IPS DF 6.9 (cell line): ENCODE data around the gene NR2C2.

Experiments used
- DNase-seq: peaks from one replicate; pipeline ENCODE4 v3.0.0-alpha.2; 2013; ENCODE audit warnings: low read depth, low spot score
- H3K27ac ChIP-seq: one replicate; pipeline ENCODE4 v1.5.1; 2013; ENCODE audit warnings: low read length, control low read depth
- H3K27me3 ChIP-seq: 2 replicates; pipeline ENCODE4 v1.6.1; 2013; ENCODE audit warnings: mild to moderate bottlenecking, low read length; ENCODE audit not compliant: control insufficient read depth, insufficient read depth
- H3K36me3 ChIP-seq: 2 replicates; pipeline ENCODE4 v1.6.1; 2013; ENCODE audit warnings: low read length; ENCODE audit not compliant: control insufficient read depth, insufficient read depth
- H3K4me1 ChIP-seq: 2 replicates; pipeline ENCODE4 v1.6.1; 2013; ENCODE audit warnings: low read length; ENCODE audit not compliant: control insufficient read depth, insufficient read depth
- H3K4me3 ChIP-seq: 2 replicates; pipeline ENCODE4 v1.5.1; 2013; ENCODE audit warnings: mild to moderate bottlenecking, low read length
- H3K9me3 ChIP-seq: 2 replicates; pipeline ENCODE4 v1.6.1; 2013; ENCODE audit warnings: low read length, inconsistent platforms; ENCODE audit not compliant: control insufficient read depth, insufficient read depth
- WGBS: extraction: QIAGEN DNeasy Blood & Tissue Kit; methylation state at CpG from one replicate; pipeline ENCODE4 v1.1.7; 2013; ENCODE audit warnings: mixed read lengths, missing lambda C conversion rate; ENCODE audit not compliant: insufficient read length, insufficient coverage; 5-methylcytosine and 5-hydroxymethylcytosine counted together

NR2C2 gene

DNA sequence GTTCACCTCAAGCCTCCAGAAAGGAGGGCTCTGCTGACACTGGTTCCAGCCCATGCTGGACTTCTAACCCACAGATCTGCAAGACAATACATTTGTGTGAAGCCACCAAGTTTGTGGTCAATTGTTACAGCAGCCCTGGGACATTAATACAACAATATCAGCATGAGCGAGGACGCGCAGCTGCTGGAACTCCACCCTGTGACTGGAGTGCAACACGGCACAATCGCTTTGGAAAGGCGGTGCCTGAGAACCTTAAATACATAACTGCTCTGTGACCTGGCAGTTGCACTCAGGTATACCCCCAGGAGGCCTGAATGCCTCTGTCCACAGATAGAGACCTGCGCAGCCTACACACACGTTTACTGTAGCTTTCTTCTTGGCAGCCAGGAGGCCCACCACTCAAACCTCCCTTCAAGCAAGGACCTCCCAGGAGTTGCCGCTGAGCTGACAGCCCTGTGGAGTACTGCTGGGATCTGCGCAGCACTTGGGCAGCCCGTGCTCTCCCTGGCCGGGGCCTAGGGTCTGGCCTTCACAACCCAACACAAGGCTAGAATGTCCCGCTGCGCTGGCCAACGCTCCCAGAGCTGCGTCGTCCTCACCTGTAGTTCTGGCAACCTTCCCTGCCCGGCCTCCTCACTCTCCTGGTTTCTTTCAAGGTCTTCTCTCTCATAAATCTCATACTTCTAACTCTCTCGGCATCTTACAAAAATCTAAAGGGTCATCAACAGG is 109.5 kb downstream of the NR2C2 start:
- Histone ChIP-seq H3K9me3 (no peaks in the 10 kb centered on the region), H3K4me3 (no peak overlapping the region), H3K27ac (no peak overlapping the region), H3K27me3 (no peaks in the 10 kb centered on the region), H3K36me3 (peaks cover 18% of the 10 kb centered on the region; the same call in 1 of the 2 replicates), H3K4me1 (no peaks in the 10 kb centered on the region)
- no CpG with 5 or more reads among the region's 19 CpGs for WGBS
- no peak for DNase-seq

DNA sequence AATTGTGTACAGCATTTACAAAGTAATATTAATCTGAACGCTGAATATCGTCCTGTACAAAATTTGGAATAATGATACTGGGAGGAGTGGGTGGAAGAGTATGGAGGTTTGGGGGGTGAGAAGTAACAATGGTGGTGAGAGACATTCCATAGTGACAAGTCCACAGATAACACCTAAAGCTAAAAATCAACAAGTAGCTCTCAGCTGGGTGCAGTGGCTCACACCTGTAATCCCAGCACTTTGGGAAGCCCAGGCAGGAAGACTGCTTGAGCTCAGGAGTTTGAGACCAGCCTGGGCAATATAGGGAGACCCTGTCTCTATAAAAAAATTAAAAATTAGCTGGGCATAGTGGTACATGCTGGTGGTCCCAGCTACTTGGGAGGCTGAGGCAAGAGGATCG is 112.6 kb downstream of the NR2C2 start:
- no peak for DNase-seq
- H3K27me3 ChIP-seq = no peaks in the 10 kb centered on the region
- WGBS = no CpG with 5 or more reads among the region's 3 CpGs

DNA sequence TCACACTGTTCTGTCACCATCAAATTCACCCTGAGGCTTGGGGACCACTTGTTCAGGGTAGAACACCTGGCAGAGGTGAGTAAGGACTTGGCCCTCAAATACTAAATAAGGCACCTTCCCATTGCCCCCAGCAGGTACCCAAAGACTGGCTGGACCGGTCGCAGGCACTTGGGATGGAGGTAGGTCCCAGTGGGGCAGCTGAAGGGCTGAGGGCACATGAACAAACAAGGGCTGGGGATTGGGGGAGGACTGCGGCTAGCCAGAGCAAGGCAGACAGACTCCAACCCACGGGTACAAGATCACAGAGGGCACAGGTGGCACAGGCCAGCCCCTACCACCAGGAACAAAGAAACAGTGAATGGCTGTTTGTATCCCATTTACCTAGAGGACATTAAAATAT is 115.9 kb downstream of the NR2C2 start:
- H3K27me3 ChIP-seq = no peaks in the 10 kb centered on the region
- WGBS = no CpG with 5 or more reads among the region's 4 CpGs
- H3K4me1 ChIP-seq = no peaks in the 10 kb centered on the region; the same call in 1 of the 2 replicates
- peaks cover 7% of the 10 kb centered on the region; the same call in 1 of the 2 replicates for H3K36me3 ChIP-seq
- DNase-seq = no peak
- no peak overlapping the region for H3K27ac ChIP-seq
- no peaks in the 10 kb centered on the region for H3K9me3 ChIP-seq
- H3K4me3 ChIP-seq = no peak overlapping the region

More for the DNA sequence above, 112.6 kb downstream of the NR2C2 start:
- Histone ChIP-seq H3K36me3 (peaks cover 11% of the 10 kb centered on the region; the same call in 1 of the 2 replicates), H3K9me3 (no peaks in the 10 kb centered on the region), H3K27ac (no peak overlapping the region), H3K4me1 (no peaks in the 10 kb centered on the region; the same call in 1 of the 2 replicates), H3K4me3 (no peak overlapping the region)

DNA sequence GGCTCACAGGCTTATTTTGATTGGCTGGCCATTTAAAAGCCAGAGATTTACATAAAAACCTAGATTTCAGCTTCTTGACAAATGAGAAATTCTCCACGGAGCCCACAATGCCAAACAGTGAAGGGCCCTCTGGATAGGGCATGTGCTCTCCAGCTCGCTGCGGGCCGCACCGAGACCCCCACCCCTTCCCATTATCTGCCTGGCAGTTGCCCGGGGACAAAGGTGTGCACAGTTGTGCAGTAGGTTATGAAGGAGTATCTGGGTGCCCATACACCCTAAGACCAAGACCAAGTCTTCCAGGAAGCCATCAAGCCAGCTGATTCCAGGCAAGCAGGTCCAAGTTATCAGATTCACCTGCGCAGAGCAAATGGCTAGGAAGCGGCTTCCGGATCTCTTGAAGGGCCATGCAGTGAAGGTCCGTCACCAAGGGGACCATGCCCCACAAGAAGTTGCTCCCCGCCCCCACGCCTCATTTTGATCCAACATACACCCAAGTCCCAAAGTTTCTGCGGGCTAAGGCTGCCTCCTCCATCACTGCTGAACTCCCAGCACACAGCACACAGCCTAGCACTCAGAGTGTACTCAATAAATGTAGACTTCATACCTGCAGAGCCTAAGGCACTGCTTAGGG is 116.4 kb downstream of the NR2C2 start:
- Histone ChIP-seq H3K27me3 (no peaks in the 10 kb centered on the region), H3K4me3 (peak overlapping the region; percentile 59; the same call in 1 of the 2 replicates), H3K4me1 (no peaks in the 10 kb centered on the region; the same call in 1 of the 2 replicates), H3K9me3 (no peaks in the 10 kb centered on the region), H3K36me3 (peaks cover 5% of the 10 kb centered on the region; the same call in 1 of the 2 replicates), H3K27ac (no peak overlapping the region)
- no peak for DNase-seq
- no CpG with 5 or more reads among the region's 13 CpGs for WGBS

DNA sequence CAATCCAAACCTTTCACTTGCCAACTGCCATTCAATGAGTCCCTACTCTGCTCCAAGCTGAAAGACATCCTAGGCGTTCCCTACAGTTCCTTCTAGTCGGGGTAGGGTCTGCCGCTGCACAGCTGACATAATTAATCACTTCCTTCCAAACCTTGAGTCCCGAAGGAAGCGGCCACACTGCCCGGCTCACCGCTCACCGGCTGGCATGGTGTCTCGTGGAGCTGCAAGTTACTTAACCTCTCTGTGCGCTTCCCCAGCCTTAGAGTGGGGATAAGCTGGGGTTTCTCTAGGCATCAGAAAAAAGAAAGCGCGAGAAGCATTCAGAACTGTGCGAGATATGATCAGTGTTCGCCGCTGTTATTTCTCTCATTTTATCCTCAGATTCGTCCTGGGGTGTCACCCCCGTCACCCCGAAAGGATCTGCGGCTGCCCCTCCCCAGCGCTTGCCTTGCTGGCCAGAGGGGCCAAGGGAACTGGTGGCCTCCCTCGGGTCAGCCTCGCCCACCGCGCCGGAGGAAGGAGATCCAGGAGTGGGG is 117.0 kb downstream of the NR2C2 start:
- no peaks in the 10 kb centered on the region; the same call in 1 of the 2 replicates for H3K4me1 ChIP-seq
- no peaks in the 10 kb centered on the region for H3K9me3 ChIP-seq
- H3K4me3 ChIP-seq = peak overlapping the region; percentile 59
- WGBS = no CpG with 5 or more reads among the region's 25 CpGs
- H3K27me3 ChIP-seq = no peaks in the 10 kb centered on the region
- no peaks in the 10 kb centered on the region for H3K36me3 ChIP-seq
- DNase-seq = no peak
- no peak overlapping the region for H3K27ac ChIP-seq

DNA sequence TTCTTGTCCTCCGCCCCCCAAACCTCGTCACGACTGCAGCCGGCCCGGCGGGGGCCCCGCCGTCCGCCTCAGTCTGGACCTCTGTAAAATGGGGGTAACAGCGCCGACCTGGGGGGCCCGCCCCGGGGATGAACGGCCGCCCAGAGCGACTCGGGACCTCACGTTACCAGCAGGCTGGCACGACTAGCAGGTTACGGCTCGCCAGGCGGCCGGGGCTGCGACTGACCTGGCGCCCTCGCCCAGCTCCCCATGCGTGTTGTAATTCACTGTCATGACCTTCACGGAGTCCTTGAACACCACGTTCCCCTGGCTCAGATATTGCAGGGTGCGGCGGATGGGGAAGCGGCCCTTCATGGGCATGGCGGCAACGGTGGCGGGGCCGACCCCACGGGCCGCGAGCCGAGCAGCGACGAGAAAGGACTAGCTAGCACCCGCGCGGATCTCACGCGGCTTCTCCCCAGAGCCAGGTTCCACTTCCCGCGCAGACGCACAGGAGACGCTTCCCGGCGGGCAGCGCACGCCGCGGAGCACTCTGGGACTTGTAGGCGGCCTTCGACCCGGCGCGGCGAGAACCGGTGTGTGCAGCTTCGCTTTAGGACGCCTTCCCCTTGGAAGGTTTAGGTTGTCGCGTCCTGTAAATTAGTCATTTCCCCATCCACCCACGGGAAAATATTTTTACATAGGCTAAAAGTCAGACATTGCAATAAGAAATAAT is 117.6 kb downstream of the NR2C2 start, which contains the start of gene MRPS25:
Gene MRPS25 (minus strand): TSS at position 481 of the 715 bp plus-strand sequence. CDS start 121 bp downstream, at position 360.
- WGBS = no CpG with 5 or more reads among the region's 69 CpGs
- Histone ChIP-seq H3K36me3 (no peaks in the 10 kb centered on the region), H3K4me1 (no peaks in the 10 kb centered on the region; the same call in 1 of the 2 replicates), H3K9me3 (no peaks in the 10 kb centered on the region), H3K27ac (no peak within 1 kb of the TSS), H3K4me3 (peak within 1 kb of the TSS; percentile 59), H3K27me3 (no peaks in the 10 kb centered on the region)
- peak; percentile 60 for DNase-seq

DNA sequence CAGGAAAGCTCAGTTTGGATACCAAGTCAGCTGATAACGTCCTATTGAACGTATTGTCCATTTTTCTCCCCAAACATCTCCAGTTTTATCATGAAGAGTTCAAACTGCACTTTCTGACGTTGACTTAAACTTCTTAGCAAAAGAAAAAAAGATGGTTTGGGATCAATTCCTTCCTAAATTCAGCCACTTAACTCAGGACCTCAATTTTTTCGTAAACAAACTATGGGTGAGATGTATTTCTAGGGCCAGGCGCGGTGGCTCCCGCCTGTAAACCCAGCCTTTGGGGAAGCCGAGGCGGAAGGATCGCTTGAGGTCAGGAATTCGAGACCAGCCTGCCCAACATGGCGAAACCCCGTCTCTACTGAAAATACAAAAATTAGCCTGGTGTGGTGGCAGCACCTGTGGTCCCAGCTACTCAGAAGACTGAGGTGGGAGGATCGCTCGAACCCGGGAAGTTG is 118.2 kb downstream of the NR2C2 start:
- Histone ChIP-seq H3K4me3 (peak overlapping the region; percentile 59; the same call in 1 of the 2 replicates), H3K27ac (no peak overlapping the region), H3K9me3 (no peaks in the 10 kb centered on the region), H3K27me3 (no peaks in the 10 kb centered on the region), H3K36me3 (no peaks in the 10 kb centered on the region), H3K4me1 (no peaks in the 10 kb centered on the region; the same call in 1 of the 2 replicates)
- WGBS = no CpG with 5 or more reads among the region's 16 CpGs
- DNase-seq = no peak

DNA sequence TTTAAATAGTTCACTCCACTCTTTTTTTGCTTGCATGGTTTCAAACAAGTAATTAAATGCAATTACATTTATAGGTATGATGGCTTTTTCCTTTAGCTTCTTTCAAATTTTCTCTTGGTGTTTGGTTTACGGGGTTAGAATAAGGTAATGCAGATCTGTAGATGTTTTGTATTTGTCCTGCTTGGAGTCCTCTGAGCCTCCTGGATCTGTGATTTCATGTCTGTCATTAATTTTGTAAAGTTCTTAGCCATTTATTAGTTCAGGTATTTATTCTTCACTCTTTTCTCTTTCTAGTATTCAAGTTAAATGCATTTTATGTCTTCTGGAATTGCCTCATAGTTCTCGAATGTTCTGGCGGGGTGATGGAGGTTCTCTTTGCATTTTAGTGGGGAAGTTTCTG is 119.1 kb downstream of the NR2C2 start:
- no CpG with 5 or more reads among the region's 3 CpGs for WGBS
- H3K36me3 ChIP-seq = no peaks in the 10 kb centered on the region
- no peaks in the 10 kb centered on the region for H3K27me3 ChIP-seq
- no peak for DNase-seq
- no peaks in the 10 kb centered on the region for H3K9me3 ChIP-seq
- no peaks in the 10 kb centered on the region; the same call in 1 of the 2 replicates for H3K4me1 ChIP-seq
- H3K4me3 ChIP-seq = no peak overlapping the region
- H3K27ac ChIP-seq = no peak overlapping the region

DNA sequence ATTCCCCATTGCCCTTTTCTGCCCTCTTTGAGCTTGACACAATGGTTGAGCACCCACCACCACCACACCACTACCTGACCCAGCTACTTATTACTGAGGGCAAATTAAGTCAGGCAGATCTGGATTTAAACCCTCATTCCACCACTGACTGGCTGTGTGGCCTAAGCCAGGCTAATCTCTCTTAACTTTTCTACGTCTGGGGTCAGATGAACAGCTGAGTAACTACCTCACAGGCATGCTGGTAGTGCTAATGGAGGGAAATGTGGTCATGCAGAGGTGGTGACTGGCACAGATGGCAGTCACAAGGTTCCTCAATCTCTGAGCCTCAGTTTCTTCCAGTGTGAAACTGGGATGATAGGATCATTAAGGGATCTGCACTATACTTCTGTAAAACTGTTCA is 122.1 kb downstream of the NR2C2 start:
- no peak for DNase-seq
- Histone ChIP-seq H3K36me3 (peaks cover 10% of the 10 kb centered on the region), H3K4me3 (no peak overlapping the region), H3K27me3 (no peaks in the 10 kb centered on the region), H3K27ac (no peak overlapping the region), H3K4me1 (no peaks in the 10 kb centered on the region), H3K9me3 (no peaks in the 10 kb centered on the region)
- no CpG with 5 or more reads among the region's 1 CpG for WGBS

DNA sequence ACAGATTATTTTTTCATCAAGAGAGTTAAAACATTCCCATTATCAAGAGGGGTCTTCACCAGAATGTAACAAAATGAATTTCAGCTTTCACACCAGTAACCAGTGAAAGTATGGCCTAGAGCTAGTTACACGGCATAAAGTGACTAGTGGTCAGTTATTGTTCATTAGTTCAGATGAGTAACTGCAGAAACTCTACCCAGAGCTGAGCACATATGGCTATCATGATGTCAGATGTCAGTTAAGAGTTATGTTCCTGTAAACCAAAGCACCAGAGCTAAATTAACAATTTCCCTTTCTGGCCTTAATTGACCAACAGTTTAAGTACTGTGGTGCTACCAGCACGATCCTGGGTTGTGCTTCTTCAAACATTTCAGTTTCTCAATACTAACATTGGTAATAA is 124.3 kb downstream of the NR2C2 start:
- no peaks in the 10 kb centered on the region for H3K9me3 ChIP-seq
- H3K4me1 ChIP-seq = no peaks in the 10 kb centered on the region
- peaks cover 19% of the 10 kb centered on the region for H3K36me3 ChIP-seq
- H3K4me3 ChIP-seq = no peak overlapping the region
- no peak overlapping the region for H3K27ac ChIP-seq
- no CpG with 5 or more reads among the region's 2 CpGs for WGBS
- H3K27me3 ChIP-seq = no peaks in the 10 kb centered on the region
- DNase-seq = no peak
